GM12801 (cell line): ENCODE results near the gene CXCL5.

Experiments
- CTCF ChIP-seq: IDR thresholded peaks from one replicate; pipeline ENCODE4 v1.5.1; 2011; ENCODE audit warnings: control low read depth; ENCODE audit not compliant: insufficient read length; ENCODE audit errors: extremely low read depth

The CXCL5 gene

GRCh38 chr4:73998040-73999011, at the start of gene CXCL5:
CXCL5 (minus strand) TSS chr4:73998677; CDS start chr4:73998581, 96 bp downstream.
- TF ChIP-seq CTCF: no peak

GRCh38 chr4:74047152-74047551, 48.7 kb upstream of the CXCL5 start:
- no peak for TF ChIP-seq CTCF

GRCh38 chr4:74045772-74046171, 47.3 kb upstream of the CXCL5 start:
- no peak for TF ChIP-seq CTCF

- no peak for TF ChIP-seq CTCF
Measured at GRCh38 chr4:74045247-74045646, 46.8 kb upstream of the CXCL5 start.

- TF ChIP-seq CTCF: no peak
Measured at GRCh38 chr4:74044677-74045076, 46.2 kb upstream of the CXCL5 start.

GRCh38 chr4:74042681-74043080, 44.2 kb upstream of the CXCL5 start:
- no peak for TF ChIP-seq CTCF

- TF ChIP-seq CTCF: no peak
Measured at GRCh38 chr4:74041418-74041817, 42.9 kb upstream of the CXCL5 start.
